ENCODE data around the gene LMOD3.

Gene LMOD3

DNA sequence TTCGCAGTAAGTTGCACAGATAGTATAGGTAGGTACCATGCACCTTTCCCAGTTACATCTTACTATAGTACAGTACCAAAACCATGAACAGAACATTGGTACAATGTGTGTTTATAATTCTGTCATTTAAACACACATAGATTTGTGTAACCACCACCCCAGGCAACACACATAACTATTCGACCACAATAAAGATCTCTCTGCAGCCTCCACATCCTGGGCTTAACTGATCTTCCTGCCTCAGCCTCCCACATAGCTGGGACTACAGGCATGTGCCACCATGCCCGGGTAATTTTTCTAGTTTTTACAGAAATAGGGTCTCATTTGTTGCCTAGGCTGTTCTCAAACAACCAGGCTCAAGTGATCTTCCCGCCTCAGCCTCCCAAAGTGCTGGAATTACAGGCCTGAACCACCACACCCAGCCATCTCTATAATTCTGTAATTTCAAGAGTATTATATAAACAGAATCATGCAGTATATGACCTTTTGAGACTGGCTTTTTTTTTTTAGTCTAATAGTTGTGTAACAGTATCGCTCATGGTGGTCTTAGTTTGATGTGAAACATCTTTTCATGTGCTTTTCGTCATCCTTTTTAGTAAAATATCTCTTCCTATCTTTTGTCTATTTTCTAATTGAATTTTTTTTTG is 57.0 kb downstream of the LMOD3 start:
- peaks cover 8% of the 10 kb centered on the region for H3K36me3 ChIP-seq (ENCODE audit: control insufficient read depth, insufficient read depth, low read length)
- no peaks in the 10 kb centered on the region for H3K27me3 ChIP-seq (ENCODE audit: control insufficient read depth, insufficient read depth, low read length)
- H3K4me1 ChIP-seq (ENCODE audit: control insufficient read depth, insufficient read depth, low read length) = no peaks in the 10 kb centered on the region
- H3K9ac ChIP-seq (ENCODE audit: low read length) = no peak overlapping the region
- H3K4me3 ChIP-seq (ENCODE audit: low read length) = no peak overlapping the region
- no peak overlapping the region for H3K27ac ChIP-seq (ENCODE audit: low read depth, low read length)

DNA sequence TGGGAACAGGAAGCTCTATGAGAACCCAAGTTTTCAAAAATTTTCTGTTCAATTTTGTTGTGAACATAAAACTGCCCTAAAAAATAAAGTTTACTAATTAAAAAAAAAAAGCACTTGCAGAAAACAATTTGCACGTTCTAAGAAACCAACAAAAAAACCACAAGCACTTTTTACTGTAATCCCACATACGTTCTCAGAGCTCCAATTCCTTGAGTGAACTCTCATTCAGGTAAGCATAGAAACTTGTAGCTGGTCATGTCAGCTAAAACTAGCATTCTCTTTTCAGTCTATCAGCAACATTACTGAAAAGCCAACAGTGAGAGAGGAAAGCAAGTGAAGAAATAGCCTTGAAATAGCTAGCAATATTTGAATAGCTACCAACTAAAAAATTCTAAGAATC is 58.8 kb downstream of the LMOD3 start:
- H3K36me3 ChIP-seq (ENCODE audit: control insufficient read depth, insufficient read depth, low read length) = peaks cover 16% of the 10 kb centered on the region
- H3K27me3 ChIP-seq (ENCODE audit: control insufficient read depth, insufficient read depth, low read length) = no peaks in the 10 kb centered on the region
- H3K9ac ChIP-seq (ENCODE audit: low read length) = no peak overlapping the region
- no peak overlapping the region for H3K27ac ChIP-seq (ENCODE audit: low read depth, low read length)
- no peaks in the 10 kb centered on the region for H3K4me1 ChIP-seq (ENCODE audit: control insufficient read depth, insufficient read depth, low read length)
- H3K4me3 ChIP-seq (ENCODE audit: low read length) = no peak overlapping the region

DNA sequence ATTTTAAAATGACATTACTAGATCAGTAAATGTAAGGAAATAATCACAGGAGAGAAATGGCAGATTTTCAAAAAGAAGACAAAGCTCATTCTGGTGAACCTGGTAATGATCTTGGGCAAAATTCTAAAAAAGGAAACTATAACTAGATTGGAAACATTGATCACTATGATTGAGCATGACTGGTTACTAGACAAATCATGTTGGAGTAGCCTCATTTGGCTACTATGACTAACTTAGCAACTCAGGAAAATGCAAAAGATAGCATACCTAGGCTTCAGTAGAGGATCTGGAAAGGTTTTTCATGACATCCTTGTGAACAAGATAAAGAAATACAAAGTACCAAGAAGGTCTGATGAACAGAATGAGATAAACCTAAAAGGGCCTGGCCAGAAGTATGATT is 62.7 kb downstream of the LMOD3 start:
- peaks cover 16% of the 10 kb centered on the region for H3K36me3 ChIP-seq (ENCODE audit: control insufficient read depth, insufficient read depth, low read length)

DNA sequence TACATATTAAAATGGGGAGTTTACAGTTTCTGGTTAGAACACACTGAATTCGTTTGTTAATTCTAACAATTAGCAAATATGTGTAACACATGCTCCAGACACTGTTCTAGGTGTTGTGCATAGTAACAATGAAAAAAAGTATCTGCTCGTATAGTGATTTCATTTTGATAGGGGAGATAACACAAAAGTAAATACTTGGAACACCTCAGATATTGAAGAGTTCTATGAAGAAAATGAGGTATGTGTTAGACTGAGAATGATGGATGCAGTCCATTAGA is 63.5 kb downstream of the LMOD3 start:
- H3K27ac ChIP-seq (ENCODE audit: low read depth, low read length) = no peak overlapping the region
- peaks cover 16% of the 10 kb centered on the region for H3K36me3 ChIP-seq (ENCODE audit: control insufficient read depth, insufficient read depth, low read length)
- H3K27me3 ChIP-seq (ENCODE audit: control insufficient read depth, insufficient read depth, low read length) = no peaks in the 10 kb centered on the region
- no peak overlapping the region for H3K9ac ChIP-seq (ENCODE audit: low read length)
- no peak overlapping the region for H3K4me3 ChIP-seq (ENCODE audit: low read length)
- no peaks in the 10 kb centered on the region for H3K4me1 ChIP-seq (ENCODE audit: control insufficient read depth, insufficient read depth, low read length)

More for the DNA sequence above, 62.7 kb downstream of the LMOD3 start:
- no peaks in the 10 kb centered on the region for H3K27me3 ChIP-seq (ENCODE audit: control insufficient read depth, insufficient read depth, low read length)
- H3K4me1 ChIP-seq (ENCODE audit: control insufficient read depth, insufficient read depth, low read length) = no peaks in the 10 kb centered on the region
- no peak overlapping the region for H3K9ac ChIP-seq (ENCODE audit: low read length)
- no peak overlapping the region for H3K27ac ChIP-seq (ENCODE audit: low read depth, low read length)
- no peak overlapping the region for H3K4me3 ChIP-seq (ENCODE audit: low read length)

DNA sequence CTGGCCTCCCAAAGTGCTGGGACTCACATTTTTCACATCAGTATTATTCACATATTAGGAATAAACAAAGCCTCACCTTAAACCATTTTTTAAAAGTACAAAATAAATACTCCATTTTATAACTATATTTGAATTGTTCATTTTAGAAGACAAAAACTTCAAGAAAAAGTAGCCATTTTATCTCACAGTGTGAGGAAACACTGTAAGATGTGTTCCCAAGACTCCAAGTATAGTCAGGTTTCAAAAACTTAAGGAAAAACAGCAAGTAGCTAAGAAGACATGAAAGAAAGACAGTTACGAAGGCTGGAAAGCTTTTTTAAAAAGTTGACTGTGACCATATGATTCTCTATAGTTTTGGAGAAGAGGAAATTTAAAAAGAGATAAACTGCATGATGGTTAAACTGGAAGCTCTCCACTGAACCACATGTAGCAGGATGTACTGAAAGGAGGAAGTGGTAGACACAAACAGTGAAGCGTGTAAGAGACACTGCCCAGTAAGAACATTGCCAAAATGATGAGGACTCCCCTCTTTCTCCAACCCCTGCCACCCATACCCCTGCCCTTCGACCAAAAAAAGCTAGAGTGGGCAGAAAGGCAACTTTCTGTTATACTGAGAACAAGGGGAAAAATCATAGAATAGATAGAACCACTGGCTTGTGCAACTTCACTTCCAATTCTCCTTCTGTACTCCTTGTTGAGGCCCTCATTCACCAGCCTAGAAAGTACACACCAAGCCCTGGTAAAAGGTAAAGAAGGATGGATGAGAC is 64.0 kb downstream of the LMOD3 start:
- Histone ChIP-seq H3K36me3 (ENCODE audit: control insufficient read depth, insufficient read depth, low read length) (peaks cover 16% of the 10 kb centered on the region), H3K4me3 (ENCODE audit: low read length) (no peak overlapping the region), H3K27me3 (ENCODE audit: control insufficient read depth, insufficient read depth, low read length) (no peaks in the 10 kb centered on the region), H3K4me1 (ENCODE audit: control insufficient read depth, insufficient read depth, low read length) (no peaks in the 10 kb centered on the region), H3K9ac (ENCODE audit: low read length) (no peak overlapping the region), H3K27ac (ENCODE audit: low read depth, low read length) (no peak overlapping the region)

Data from rectal smooth muscle tissue (tissue), 1 donor.